Panc1 (cell line): Measurements from ENCODE around the gene QSER1.

Experiments used
- POLR2AphosphoS5 ChIP-seq: IDR thresholded peaks from 2 replicates; pipeline ENCODE4 v1.6.1; 2012; ENCODE audit warnings: mild to moderate bottlenecking, low read depth, low read length, moderate library complexity
- REST ChIP-seq, 2 experiments: IDR thresholded peaks; 2 replicates each; pipeline ENCODE4 v1.6.1; 2011 to 2012; ENCODE audit warnings: low read depth in 2 of 2, control low read depth in 1 of 2, low read length in 1 of 2, mild to moderate bottlenecking in 1 of 2, moderate library complexity in 1 of 2; ENCODE audit not compliant: insufficient read depth in 1 of 2
- SIN3A ChIP-seq: IDR thresholded peaks from 2 replicates; pipeline ENCODE4 v1.6.1; 2012; ENCODE audit warnings: low read depth, mild to moderate bottlenecking, low read length, moderate library complexity, borderline replicate concordance; ENCODE audit not compliant: insufficient read depth
- TCF7L2 ChIP-seq: IDR thresholded peaks from 2 replicates; pipeline ENCODE4 v1.6.1; 2011; ENCODE audit warnings: mild to moderate bottlenecking, low read depth, low read length, inconsistent platforms
- TF ChIP-seq, protein P1 (sequence below): fragments of 450-650 bp; IDR thresholded peaks from 2 replicates; pipeline ENCODE4 v1.5.1; 2017; ENCODE audit warnings: mild to moderate bottlenecking

GRCh38 chr11:33005175-33005574 lies 112.6 kb downstream of the QSER1 start:
- TF ChIP-seq, protein P1, sequence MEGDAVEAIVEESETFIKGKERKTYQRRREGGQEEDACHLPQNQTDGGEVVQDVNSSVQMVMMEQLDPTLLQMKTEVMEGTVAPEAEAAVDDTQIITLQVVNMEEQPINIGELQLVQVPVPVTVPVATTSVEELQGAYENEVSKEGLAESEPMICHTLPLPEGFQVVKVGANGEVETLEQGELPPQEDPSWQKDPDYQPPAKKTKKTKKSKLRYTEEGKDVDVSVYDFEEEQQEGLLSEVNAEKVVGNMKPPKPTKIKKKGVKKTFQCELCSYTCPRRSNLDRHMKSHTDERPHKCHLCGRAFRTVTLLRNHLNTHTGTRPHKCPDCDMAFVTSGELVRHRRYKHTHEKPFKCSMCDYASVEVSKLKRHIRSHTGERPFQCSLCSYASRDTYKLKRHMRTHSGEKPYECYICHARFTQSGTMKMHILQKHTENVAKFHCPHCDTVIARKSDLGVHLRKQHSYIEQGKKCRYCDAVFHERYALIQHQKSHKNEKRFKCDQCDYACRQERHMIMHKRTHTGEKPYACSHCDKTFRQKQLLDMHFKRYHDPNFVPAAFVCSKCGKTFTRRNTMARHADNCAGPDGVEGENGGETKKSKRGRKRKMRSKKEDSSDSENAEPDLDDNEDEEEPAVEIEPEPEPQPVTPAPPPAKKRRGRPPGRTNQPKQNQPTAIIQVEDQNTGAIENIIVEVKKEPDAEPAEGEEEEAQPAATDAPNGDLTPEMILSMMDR = no peak
- TF ChIP-seq SIN3A (no peak), POLR2AphosphoS5 (no peak), TCF7L2 (no peak), REST (IDR thresholded peaks at IDR 0.05; ENCODE audit: insufficient read depth in 1 of 2, low read depth in 2 of 2, low read length in 1 of 2) (no peak)
